ENCODE data around the gene TRIP13.
"Not testable (repeated sequence)": the region's sequence is repeated elsewhere in the genome, so short reads cannot be mapped to it uniquely, and the experiment has no call there.

TRIP13 gene, protein sequence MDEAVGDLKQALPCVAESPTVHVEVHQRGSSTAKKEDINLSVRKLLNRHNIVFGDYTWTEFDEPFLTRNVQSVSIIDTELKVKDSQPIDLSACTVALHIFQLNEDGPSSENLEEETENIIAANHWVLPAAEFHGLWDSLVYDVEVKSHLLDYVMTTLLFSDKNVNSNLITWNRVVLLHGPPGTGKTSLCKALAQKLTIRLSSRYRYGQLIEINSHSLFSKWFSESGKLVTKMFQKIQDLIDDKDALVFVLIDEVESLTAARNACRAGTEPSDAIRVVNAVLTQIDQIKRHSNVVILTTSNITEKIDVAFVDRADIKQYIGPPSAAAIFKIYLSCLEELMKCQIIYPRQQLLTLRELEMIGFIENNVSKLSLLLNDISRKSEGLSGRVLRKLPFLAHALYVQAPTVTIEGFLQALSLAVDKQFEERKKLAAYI
- total RNA-seq, result 4.2 to 16.3 (median 10.2) reads per million in 18 experiments

DNA sequence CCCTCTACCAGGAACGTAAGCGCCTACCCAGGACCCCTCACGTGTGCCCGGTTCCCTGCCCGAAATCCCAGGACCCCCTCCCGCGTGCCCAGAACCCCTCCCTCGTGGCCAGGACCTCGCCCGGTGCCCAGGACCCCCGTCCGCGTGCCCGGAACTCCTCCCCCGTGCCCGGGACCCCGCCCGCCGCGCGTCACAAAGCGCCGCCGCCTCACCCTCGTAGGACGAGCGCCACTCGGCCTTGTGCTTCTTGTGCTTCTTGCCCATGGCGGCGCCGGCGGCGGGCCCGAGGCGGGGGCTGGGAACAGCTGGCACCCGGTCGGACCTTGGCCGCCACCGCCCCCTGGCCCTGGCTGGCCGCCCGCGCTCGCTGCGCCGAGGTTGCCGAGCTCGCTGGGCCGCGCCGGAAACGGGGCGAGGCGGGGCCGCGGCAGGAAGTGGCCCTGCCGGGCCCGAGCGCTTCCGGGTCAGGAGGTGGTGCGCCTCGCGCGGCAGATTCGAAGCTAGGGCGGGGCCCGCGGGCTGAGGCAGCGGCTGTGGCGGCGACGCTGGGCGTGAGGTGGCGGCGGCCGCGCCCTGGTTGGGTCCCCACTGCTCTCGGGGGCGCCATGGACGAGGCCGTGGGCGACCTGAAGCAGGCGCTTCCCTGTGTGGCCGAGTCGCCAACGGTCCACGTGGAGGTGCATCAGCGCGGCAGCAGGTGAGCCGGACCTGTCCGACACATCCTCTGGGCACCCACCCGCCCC is at the start of gene TRIP13, which contains the start of gene BRD9:
TRIP13 (plus strand) TSS at position 491 of the 743 bp plus-strand sequence; CDS start at position 606, 115 bp downstream.
BRD9 (minus strand) TSS at position 408 of the 743 bp plus-strand sequence; CDS start at position 264, 144 bp downstream.
- DNase-seq, result peak; percentile 80 to 87

DNA sequence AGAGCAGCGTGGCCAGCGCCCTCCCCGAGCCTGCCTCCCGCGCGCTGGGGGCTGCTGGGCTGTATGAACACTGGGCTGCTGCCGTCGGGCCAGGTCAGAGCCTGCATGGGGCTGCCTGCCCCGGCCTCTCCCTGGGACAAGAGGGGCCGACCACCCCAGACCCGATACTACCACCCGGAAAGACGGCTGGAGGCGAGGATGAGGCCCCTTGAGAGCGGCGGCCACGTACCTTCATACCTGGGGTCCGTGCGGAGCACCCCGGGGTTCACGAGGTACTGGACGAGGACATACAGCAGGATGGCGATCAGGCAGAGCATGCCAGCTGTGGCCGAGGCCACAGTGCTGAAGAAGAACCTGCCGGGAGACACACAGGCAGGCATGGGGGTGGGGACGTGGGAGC is 49.3 kb upstream of the TRIP13 start:
- DNase-seq, result not testable (repeated sequence)

DNA sequence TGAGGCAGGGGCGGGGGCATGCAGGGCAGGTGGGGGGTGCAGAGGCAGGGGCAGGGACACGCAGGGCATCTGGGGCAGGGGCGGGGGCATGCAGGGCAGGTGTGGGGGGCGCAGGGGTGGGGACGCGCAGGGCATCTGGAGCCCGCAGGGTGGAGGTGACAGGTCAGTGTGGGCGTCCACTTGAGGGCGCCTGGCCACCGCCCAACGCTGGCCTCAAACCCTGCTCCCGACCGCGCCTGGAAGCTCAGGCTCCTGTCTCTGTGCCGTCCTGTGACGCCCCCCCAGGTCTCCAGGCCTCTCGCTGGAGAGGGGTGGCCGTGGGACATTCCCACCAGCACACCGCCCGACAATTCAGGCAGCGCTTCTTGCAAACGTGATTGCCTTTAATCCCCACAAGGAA is 48.8 kb upstream of the TRIP13 start:
- DNase-seq, result not testable (repeated sequence)

DNA sequence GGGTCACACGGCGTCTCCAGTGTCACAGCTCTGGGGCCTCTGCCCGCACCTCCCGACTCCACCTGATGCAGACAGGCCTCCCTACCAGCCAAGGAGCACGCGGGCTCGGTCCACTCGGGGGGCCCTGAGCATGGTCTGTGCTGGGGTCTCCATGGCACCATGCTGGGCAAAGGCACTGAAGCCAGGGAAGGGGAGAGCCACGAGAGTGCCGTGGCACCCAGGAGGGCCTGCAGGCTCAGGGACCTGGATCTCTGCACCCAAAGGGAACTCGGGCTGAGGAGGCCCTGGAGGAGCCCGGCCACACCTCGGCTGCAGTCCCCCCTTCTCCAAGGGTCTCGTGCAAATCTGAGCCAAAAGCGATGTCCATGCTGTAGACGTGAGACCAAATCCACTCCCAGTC is 48.3 kb upstream of the TRIP13 start:
- not testable (repeated sequence) for DNase-seq

DNA sequence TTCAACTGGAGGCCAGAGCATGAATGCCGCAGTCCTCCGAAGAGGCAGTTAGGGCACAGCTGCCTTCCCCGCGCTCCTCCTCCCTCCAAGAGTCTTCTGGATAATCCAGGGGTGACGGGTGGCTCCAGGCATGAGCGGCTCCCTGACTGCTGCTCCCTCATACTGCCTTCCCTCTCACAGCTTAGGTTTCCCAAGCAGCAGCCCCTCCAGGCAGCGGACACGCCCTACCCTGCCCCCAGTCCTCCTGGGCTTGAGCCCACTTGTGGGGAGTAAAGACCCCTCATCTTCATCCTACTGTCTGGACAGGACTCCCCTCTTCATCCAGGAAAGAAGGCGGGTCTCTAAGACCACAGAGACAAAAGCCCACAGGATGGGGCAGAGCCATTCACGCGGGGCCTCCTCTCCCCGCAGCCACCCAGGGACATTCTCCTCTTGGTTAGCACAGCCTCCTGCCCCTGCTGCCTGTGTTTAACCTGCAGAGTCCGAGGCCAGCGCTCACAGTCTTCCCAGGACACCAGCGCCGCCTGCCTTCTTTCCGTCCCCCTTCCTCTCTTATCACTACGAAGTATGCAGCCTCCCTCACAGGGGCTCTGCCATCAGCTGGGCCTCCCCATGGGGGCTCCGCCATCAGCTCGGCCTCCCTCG is 47.5 kb upstream of the TRIP13 start:
- DNase-seq, result not testable (repeated sequence)

DNA sequence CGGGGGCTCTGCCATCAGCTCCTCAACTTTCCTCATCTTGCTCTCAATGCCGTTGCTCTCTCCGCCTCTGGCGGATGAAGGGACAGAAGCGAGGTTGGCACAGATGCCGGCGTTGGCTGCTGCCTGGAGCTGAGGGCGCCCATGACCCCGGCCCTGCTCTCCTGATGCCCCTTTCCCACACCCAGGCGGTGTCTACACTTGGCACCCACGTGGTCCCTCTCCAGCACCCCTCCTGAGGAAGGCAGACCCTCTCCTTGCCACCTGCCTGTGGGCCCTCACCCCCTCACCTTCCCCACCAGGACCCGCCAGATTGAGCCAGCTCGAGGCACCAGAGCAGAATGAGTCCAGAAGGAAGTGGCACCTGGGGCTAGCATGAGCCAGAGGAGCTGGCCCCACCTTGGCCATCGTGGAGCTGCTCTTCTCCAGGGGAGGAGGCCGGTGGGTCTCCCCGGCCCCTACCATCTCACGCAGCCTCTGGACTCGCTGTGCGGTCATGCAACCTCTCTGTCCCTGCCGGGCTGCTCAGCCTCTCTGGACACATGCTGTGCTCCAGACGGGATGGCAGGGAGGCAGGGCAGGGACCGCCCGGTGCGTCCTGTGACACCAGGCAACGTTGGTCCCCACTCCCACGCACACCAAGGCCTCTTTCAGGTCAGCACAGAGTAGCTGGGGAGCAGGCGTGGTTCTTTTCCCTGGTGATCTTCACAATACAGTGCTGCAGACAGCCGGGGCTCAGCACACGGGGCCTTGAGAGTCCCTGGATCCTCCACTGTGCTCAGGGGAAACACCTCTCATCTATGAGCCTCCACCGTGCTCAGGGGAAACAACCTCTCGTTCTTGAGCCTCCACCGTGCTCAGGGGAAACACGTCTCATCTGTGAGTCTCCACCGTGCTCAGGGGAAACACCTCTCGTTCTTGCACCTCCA is 46.7 kb upstream of the TRIP13 start:
- not testable (repeated sequence) for DNase-seq

DNA sequence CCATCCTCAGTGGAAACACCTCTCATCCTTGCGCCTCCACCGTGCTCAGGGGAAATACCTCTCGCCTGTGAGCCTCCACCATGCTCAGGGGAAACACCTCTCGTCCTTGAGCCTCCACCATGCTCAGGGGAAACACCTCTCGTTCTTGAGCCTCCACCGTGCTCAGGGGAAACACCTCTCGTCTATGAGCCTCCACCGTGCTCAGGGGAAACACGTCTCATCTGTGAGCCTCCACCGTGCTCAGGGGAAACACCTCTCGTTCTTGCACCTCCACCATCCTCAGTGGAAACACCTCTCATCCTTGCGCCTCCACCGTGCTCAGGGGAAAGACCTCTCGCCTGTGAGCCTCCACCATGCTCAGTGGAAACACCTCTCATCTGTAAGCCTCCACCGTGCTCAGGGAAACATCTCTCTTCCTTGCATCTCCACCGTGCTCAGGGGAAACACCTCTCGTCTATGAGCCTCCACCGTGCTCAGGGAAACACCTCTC is 46.0 kb upstream of the TRIP13 start:
- not testable (repeated sequence) for DNase-seq

DNA sequence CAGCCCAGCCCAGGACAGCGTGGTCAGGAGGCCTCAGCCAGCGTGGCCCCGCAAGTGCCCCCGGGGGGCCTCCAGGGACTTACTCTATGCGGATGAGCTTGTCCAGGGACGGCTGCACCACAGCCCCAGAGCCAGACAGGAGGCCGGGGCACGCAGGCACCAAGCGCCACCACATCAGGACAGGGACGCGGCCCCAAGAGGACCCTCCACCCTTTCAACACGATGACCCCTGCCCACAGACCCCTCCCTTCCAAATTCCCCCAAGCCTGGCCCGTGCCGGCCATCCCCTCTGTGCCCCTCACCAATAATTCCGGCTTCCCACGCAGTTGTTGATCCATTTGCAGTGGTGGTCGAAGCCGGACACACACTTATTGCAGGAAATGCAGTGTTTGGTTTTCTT is 45.5 kb upstream of the TRIP13 start:
- not testable (repeated sequence) for DNase-seq

DNA sequence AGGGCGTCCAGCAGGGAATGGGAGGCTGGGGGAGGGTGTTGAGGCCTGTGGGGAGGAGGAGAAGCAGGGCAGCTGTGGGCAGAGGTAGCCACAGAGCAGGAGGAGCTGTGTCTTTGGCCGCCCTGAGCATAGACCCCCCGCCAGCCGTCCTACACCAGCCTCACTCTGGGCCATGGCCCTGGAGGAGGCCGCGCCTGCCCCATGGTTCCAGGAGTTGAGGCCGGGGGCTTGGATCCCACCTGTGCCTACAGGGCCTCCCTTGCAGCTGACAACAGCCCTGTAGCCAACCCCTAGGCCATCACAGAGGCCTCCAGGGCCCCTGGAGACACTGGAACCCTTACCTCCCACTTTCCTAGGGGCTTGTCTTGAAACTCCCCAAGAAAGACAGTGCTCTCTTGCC is 44.9 kb upstream of the TRIP13 start:
- DNase-seq, result not testable (repeated sequence)

DNA sequence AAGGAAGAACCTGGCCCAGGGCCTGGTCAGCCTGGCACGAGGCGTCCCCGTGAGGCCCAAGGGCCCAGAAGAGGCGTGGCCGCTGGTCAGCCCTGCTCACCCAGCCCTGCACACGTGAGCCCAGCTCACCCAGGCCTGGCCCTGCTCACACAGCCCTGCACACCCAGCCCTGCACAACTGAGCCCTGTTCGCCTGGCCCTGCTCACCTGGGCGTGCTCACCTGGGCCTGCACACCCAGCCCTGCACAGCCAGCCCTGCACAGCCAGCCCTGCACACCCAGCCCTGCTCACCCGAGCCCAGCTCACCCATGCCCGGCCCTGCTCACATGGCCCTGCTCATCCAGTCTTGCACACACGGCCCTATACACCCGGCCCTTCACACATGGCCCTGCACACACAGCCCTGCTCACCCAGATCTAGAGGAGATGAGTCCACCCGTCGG is 44.0 kb upstream of the TRIP13 start:
- no peak for DNase-seq

DNA sequence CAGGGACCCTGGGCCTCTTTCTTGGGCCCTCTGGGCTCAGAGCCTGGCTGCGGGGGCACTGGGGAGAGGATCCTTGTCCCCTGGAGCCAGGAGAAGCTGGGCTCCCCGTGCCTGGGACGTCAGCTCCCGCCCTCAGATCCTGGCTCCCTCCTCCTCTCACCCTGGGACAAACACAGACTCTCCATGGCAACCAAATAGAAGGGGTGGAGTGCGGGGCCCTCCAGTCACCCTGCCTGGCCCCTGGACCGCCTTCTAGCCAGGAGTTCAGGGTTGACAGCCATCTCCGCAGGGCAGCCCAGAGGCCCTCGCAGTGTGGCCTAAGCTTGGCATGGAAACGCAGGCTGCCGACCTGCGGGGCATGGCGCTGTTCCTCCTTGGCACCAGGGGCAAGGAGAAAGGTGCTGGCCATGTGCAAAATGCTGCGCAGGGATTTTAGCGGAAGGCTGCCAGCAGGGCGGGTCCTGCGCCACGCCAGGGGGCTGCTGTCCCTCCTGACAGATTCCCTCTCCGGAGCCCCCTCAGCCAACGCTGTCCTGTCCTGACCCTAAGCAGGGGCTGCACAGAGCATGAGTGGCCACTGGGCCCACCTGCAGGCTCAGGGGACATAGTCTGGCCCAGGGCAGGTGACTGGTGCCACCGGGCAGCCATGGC is 42.9 kb upstream of the TRIP13 start:
- no peak for DNase-seq

DNA sequence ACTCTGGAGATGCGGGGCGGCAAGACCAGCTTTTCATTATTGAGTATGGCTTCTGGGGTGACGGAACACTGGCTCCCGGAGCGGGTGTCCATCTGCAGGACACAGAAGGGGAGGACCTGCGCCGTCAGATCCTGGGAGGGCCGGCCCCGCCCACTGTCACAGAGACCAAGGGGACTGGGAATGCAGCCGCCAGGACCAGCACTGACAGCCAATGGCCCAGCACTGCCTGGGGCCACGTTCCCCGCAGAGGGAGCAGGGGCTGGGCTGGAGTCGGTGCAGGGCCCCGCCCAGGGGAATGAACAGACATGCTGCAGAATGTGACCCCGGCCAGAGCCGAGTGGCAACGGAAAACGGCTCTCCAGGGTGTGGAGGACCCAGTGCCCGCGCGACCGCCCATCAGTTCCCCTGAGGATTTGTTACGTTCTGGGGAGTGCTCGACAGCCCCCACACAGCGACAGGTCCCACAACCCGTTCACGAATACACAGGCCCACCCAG is 42.1 kb upstream of the TRIP13 start, which contains the start of gene ZDHHC11:
ZDHHC11 (minus strand) TSS at position 476 of the 496 bp plus-strand sequence; CDS start at position 92, 384 bp downstream.
- DNase-seq, result no peak

DNA sequence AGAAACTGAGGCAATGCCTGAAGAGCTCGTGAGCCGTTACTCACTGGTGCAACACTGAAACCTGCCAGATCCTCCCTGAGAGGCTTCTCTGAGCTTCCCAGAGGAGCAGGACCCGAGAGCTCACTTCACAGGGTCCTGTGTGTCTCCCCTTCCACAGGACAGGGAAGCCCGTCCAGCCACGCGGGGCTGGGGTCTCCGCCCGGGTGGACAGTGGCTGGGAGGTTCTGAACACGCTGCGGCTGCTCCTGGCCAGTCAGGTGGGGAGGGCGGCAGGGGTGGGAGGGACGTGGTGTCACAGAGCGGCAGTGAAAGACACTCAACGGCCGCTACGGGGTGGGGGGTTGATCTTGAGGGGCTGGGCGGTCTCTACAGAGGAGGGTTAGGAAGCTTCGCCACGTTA is 41.6 kb upstream of the TRIP13 start:
- DNase-seq, result no peak

DNA sequence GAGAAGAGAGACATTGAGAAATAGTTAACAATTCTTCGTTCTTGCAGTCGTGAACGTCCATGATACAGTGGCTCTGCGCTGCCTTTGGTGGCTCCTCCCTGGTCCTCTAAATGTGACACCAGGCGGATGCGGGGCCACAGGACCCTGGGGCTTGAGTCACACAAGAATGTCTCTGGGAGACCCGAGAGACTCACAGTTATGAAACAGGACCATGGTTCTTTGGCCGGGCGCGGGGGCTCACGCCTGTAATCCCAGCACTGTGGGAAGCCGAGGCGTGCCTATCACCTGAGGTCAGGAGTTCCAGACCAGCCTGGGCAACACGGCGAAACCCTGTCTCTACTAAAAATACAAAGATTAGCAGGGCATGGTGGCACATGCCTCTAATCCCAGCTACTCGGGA is 41.1 kb upstream of the TRIP13 start:
- DNase-seq, result no peak

DNA sequence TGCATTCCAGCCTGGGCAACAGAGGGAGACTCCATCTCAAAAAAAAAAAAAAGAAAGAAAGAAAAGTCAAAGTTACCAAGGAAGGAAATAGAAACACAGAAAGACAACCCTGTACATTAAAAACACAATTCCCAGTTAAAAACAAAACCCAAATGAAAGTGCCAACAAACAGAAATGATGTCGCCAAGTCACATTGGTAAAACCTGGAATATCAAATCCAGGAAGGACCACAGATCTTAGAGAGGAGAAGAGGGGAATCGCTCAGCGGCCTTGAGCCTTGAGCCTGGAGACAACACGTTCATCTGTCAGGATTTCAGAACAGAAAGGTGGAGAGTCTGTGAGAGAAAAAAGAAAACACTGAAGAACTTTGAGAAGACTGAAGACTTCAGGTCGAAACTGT is 40.7 kb upstream of the TRIP13 start:
- DNase-seq, result no peak

DNA sequence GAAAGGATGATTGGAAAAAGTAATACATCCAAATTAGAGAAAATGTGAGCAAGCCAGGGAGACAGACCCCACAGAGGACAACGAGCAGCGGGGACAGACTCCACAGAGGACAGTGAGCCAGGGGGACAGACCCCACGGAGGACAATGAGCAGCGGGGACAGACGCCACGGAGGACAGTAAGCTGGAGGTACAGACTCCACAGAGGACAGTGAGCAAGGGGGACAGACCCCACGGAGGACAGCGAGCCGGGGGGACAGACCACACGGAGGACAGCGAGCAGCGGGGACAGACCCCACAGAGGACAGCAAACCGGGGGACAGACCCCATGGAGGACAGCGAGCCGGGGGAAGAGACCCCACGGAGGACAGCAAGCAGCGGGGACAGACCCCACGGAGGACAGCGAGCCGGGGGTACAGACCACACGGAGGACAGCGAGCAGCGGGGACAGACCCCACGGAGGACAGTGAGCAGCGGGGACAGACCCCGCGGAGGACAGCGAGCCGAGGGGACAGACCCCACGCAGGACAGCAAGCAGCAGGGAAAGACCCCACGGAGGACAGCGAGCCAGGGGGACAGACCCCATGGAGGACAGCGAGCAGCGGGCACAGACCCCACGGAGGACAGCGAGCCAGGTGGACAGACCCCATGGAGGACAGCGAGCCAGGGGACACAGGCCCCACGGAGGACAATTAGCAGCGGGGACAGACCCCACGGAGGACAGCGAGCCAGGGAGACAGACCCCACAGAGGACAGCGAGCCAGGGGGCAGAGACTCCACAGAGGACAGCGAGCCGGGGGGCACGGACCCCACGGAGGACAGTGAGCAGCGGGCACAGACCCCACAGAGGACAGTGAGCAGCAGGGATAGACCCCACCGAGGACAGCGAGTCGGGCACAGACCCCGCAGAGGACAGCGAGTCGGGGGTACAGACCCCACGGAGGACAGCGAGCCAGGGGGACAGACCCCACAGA is 40.0 kb upstream of the TRIP13 start:
- no peak for DNase-seq

DNA sequence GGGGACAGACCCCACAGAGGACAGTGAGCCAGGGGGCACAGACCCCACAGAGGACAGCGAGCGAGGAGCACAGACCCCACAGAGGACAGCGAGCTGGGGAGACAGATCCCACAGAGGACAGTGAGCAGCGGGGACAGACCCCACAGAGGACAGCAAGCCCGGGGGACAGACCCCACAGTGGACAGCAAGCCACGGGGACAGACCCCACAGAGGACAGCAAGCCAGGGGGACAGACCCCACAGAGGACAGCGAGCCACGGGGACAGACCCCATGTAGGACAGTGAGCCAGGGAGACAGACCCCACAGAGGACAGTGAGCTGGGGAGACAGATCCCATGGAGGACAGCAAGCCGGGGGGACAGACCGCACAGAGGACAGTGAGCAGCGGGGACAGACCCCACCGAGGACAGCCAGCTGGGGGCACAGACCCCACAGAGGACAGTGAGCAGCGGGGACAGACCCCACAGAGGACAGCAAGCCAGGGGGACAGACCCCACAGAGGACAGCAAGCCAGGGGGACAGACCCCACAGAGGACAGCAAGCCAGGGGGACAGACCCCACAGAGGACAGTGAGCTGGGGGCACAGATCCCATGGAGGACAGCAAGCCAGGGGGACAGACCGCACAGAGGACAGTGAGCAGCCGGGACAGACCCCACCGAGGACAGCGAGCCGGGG is 39.1 kb upstream of the TRIP13 start:
- not testable (repeated sequence) for DNase-seq

DNA sequence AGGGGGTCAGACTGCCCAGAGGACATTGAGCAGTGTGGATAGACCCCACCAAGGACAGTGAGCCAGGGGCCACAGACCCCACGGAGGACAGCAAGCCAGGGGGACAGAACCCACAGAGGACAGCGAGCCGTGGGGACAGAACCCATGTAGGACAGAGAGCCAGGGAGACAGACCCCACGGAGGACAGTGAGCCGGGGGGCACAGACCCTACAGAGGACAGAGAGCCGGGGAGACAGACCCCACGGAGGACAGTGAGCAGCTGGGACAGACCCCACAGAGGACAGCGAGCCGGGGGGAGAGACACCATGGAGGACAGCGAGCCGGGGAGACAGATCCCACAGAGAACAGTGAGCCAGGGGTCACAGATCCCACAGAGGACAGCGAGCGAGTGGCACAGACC is 38.5 kb upstream of the TRIP13 start:
- DNase-seq, result no peak

Data from inflammatory macrophage (primary cell).